Astrocyte (in vitro differentiated cells and primary cell): Measurements from ENCODE around the gene CDH26. TPM values are rescaled to one million over a fixed set of nuclear protein-coding genes. Genes with fewer than 3 reads are reported as not detected.
"Not testable (repeated sequence)": the region's sequence is repeated elsewhere in the genome, so short reads cannot be mapped to it uniquely, and the experiment has no call there.

ENCODE experiments used
- DNase-seq: peaks from one replicate; pipeline ENCODE4 v3.0.0-alpha.2; 2010; ENCODE audit warnings: low read depth
- FAIRE-seq: peaks from 2 replicates; lab custom pipeline; 2011; peaks lifted over from hg19 to GRCh38; lab: Jason Lieb, UNC
- H2AFZ ChIP-seq: 2 replicates; pipeline ENCODE4 v1.6.0; 2012; ENCODE audit warnings: low read depth, low read length, inconsistent platforms
- H3K27ac ChIP-seq: 2 replicates; pipeline ENCODE4 v1.5.1; 2011; ENCODE audit warnings: low read depth, low read length, inconsistent platforms
- H3K27me3 ChIP-seq: 2 replicates; pipeline ENCODE4 v1.6.0; 2011; ENCODE audit warnings: low read length, inconsistent platforms; ENCODE audit not compliant: insufficient read depth
- H3K36me3 ChIP-seq: 2 replicates; pipeline ENCODE4 v1.5.1; 2011; ENCODE audit warnings: low read length, inconsistent platforms; ENCODE audit not compliant: insufficient read depth
- H3K4me1 ChIP-seq: 2 replicates; pipeline ENCODE4 v1.5.1; 2011; ENCODE audit warnings: low read length, inconsistent platforms; ENCODE audit not compliant: insufficient read depth
- H3K4me2 ChIP-seq: 2 replicates; pipeline ENCODE4 v1.6.0; 2012; ENCODE audit warnings: low read length, inconsistent platforms
- H3K4me3 ChIP-seq: 2 replicates; pipeline ENCODE4 v1.5.1; 2011; ENCODE audit warnings: low read depth, mild to moderate bottlenecking, low read length, inconsistent platforms; ENCODE audit not compliant: insufficient read depth
- H3K79me2 ChIP-seq: 2 replicates; pipeline ENCODE4 v1.6.0; 2012; ENCODE audit warnings: mild to moderate bottlenecking, low read length, inconsistent platforms; ENCODE audit not compliant: insufficient read depth
- H3K9ac ChIP-seq: 2 replicates; pipeline ENCODE4 v1.6.0; 2012; ENCODE audit warnings: mild to moderate bottlenecking, low read length, inconsistent platforms
- H3K9me3 ChIP-seq: 2 replicates; pipeline ENCODE4 v1.5.1; 2012; ENCODE audit warnings: low read depth, mild to moderate bottlenecking, low read length, inconsistent platforms; ENCODE audit not compliant: insufficient read depth
- H4K20me1 ChIP-seq: 2 replicates; pipeline ENCODE4 v1.6.0; 2012; ENCODE audit warnings: low read length, inconsistent platforms; ENCODE audit not compliant: insufficient read depth
- H3K27ac Mint-ChIP-seq: one replicate; pipeline ENCODE4 v1.8.0; 2021; ENCODE audit warnings: mild to moderate bottlenecking, mixed read lengths; ENCODE audit not compliant: unreplicated experiment
- H3K27me3 Mint-ChIP-seq: one replicate; pipeline ENCODE4 v1.8.0; 2021; ENCODE audit warnings: low read depth, mixed read lengths; ENCODE audit not compliant: unreplicated experiment
- H3K36me3 Mint-ChIP-seq: one replicate; pipeline ENCODE4 v1.8.0; 2021; ENCODE audit warnings: low read depth, mixed read lengths; ENCODE audit not compliant: unreplicated experiment
- H3K4me1 Mint-ChIP-seq: one replicate; pipeline ENCODE4 v1.8.0; 2021; ENCODE audit warnings: low read depth, mixed read lengths; ENCODE audit not compliant: unreplicated experiment
- H3K4me3 Mint-ChIP-seq: one replicate; pipeline ENCODE4 v1.8.0; 2021; ENCODE audit warnings: mild to moderate bottlenecking, moderate library complexity, mixed read lengths; ENCODE audit not compliant: unreplicated experiment
- H3K9me3 Mint-ChIP-seq: one replicate; pipeline ENCODE4 v1.8.0; 2021; ENCODE audit warnings: mild to moderate bottlenecking, mixed read lengths; ENCODE audit not compliant: unreplicated experiment
- CTCF ChIP-seq: IDR thresholded peaks from 2 replicates; pipeline ENCODE4 v1.5.1; 2011; ENCODE audit warnings: low read depth, mild to moderate bottlenecking, inconsistent platforms, low read length, moderate library complexity; ENCODE audit not compliant: insufficient read depth
- EZH2 ChIP-seq: IDR thresholded peaks from 2 replicates; pipeline ENCODE4 v1.6.1; 2012; ENCODE audit warnings: mild to moderate bottlenecking, low read length, inconsistent platforms; ENCODE audit not compliant: insufficient read depth
- total RNA-seq: library from RNA; stranded (reverse); gene quantifications from 2 replicates; pipeline ENCODE4 v1.2.1, GENCODE V29; 2021

The CDH26 gene
- total RNA-seq, 1 donor from 2014 or later: 0.34 TPM

DNA sequence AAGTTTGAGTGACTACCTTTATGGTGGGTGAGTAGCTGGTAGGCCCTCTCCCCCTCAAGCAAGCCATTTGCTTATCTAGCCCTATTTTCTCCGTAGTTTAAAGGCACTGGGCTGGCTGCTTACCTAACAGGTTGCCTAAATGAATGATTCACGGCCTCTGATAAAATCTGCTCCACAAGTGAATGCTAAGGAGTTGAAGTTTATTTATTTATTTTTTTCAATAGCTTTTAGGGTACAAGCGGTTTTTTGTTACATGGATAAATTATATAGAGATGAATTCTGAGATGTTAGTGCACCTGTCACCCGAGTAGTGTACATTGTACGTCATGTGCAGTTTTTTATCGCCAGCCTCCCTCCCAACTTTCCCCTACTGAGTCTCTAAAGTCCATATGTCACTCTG lies 8.3 kb upstream of the CDH26 start:
- no peaks in the 10 kb centered on the region for H3K27me3 ChIP-seq
- no peaks in the 10 kb centered on the region for H3K4me1 ChIP-seq
- no peaks in the 10 kb centered on the region for H3K9me3 ChIP-seq
- no peaks in the 10 kb centered on the region for H3K36me3 Mint-ChIP-seq
- no peaks in the 10 kb centered on the region for H3K9me3 Mint-ChIP-seq
- H3K4me1 Mint-ChIP-seq: peaks cover 14% of the 10 kb centered on the region
- H3K4me2 ChIP-seq: no peak overlapping the region
- peaks cover under 1% of the 10 kb centered on the region for H3K27me3 Mint-ChIP-seq
- H4K20me1 ChIP-seq: no peaks in the 10 kb centered on the region
- DNase-seq: no peak
- H2AFZ ChIP-seq: no peak overlapping the region
- no peak overlapping the region for H3K27ac Mint-ChIP-seq
- no peak for FAIRE-seq
- H3K4me3 ChIP-seq: no peak overlapping the region
- no peak overlapping the region for H3K4me3 Mint-ChIP-seq
- no peaks in the 10 kb centered on the region for H3K36me3 ChIP-seq
- TF ChIP-seq CTCF (no peak), EZH2 (no peak)
- H3K79me2 ChIP-seq: no peaks in the 10 kb centered on the region
- H3K27ac ChIP-seq: no peak overlapping the region
- H3K9ac ChIP-seq: no peak overlapping the region

DNA sequence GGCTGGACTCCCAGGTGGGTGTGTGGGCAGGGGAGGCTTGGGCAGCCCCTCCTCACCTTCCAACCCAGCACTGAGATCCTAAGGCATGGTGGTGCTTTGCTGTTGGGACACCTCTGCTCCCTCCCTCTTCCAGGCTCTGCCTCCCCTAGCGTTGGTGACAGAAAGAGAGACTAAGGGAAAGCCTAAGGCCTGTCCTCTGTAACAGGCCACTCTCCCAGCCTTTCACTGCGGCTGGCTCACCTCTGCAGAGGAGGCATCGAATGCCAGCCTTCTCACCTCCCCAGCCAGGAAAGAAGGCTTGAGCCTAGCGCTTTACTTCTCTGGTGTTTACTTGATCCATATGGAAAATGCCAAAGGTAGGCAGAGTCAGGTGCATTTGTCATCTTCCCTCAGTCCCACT lies 3.5 kb upstream of the CDH26 start:
- no peaks in the 10 kb centered on the region for H4K20me1 ChIP-seq
- H3K4me2 ChIP-seq: no peak overlapping the region
- H3K9me3 Mint-ChIP-seq: no peaks in the 10 kb centered on the region
- H3K36me3 Mint-ChIP-seq: no peaks in the 10 kb centered on the region
- H3K79me2 ChIP-seq: no peaks in the 10 kb centered on the region
- H3K27ac ChIP-seq: no peak overlapping the region
- H3K9me3 ChIP-seq: no peaks in the 10 kb centered on the region
- no peaks in the 10 kb centered on the region for H3K4me1 ChIP-seq
- no peaks in the 10 kb centered on the region for H3K36me3 ChIP-seq
- H3K27me3 Mint-ChIP-seq: peaks cover 9% of the 10 kb centered on the region
- no peak for DNase-seq
- TF ChIP-seq EZH2 (no peak), CTCF (no peak)
- no peak overlapping the region for H2AFZ ChIP-seq
- no peak overlapping the region for H3K4me3 Mint-ChIP-seq
- H3K9ac ChIP-seq: no peak overlapping the region
- H3K27ac Mint-ChIP-seq: no peak overlapping the region
- H3K27me3 ChIP-seq: no peaks in the 10 kb centered on the region
- H3K4me1 Mint-ChIP-seq: no peaks in the 10 kb centered on the region
- no peak for FAIRE-seq
- no peak overlapping the region for H3K4me3 ChIP-seq

DNA sequence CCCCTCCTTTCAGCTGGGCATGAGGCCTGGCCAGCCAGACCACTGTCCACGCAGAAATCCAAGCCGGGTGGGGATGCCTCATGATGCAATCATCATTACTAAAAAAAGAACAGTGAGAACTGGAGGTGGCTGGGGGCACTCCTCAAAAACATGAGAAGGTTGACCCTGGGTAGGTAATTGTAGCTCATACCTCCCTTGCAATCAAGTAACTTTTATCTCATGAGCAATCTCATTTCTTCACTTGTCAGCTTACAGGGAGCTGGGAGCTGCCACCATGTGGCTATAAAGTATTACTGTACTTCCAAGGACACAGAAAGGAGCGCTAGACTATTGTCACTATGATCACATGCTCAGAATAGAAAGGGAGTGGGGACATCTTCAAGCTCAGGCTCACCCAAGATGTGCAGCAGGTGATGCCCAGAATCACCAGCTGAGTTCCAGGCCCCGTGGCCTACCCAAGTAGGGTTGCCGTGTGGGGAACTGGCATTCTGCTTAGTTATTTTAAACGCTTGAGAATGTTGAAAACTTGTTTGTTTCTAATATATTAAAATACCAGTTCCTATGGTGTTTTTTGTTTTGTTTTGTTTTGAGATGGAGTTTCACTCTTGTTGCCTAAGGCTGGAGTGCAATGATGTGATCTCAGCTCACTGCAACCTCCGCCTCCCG lies 3.0 kb upstream of the CDH26 start:
- FAIRE-seq (no peak), DNase-seq (no peak)
- H3K4me3 Mint-ChIP-seq: no peak overlapping the region
- Histone ChIP-seq H3K4me3 (no peak overlapping the region), H3K4me2 (no peak overlapping the region), H4K20me1 (no peaks in the 10 kb centered on the region), H3K27me3 (no peaks in the 10 kb centered on the region), H3K9ac (no peak overlapping the region), H3K79me2 (no peaks in the 10 kb centered on the region), H3K9me3 (no peaks in the 10 kb centered on the region), H3K4me1 (no peaks in the 10 kb centered on the region), H3K36me3 (no peaks in the 10 kb centered on the region), H3K27ac (no peak overlapping the region), H2AFZ (no peak overlapping the region)
- TF ChIP-seq EZH2: no peak
- no peak for TF ChIP-seq CTCF
- peaks cover 10% of the 10 kb centered on the region for H3K27me3 Mint-ChIP-seq
- H3K9me3 Mint-ChIP-seq: no peaks in the 10 kb centered on the region
- H3K27ac Mint-ChIP-seq: no peak overlapping the region
- H3K36me3 Mint-ChIP-seq: no peaks in the 10 kb centered on the region
- H3K4me1 Mint-ChIP-seq: no peaks in the 10 kb centered on the region

GRCh38 chr20:59957568-59957967 lies 655 bp upstream of the CDH26 start:
- peaks cover 10% of the 10 kb centered on the region for H3K27me3 Mint-ChIP-seq
- H3K36me3 Mint-ChIP-seq, FAIRE-seq, H3K4me1 ChIP-seq, H3K27ac Mint-ChIP-seq, H3K4me1 Mint-ChIP-seq, H3K79me2 ChIP-seq, H4K20me1 ChIP-seq, H2AFZ ChIP-seq, H3K27me3 ChIP-seq, H3K9ac ChIP-seq, DNase-seq, H3K4me3 Mint-ChIP-seq, H3K4me2 ChIP-seq, H3K9me3 Mint-ChIP-seq, H3K4me3 ChIP-seq, H3K9me3 ChIP-seq, H3K36me3 ChIP-seq, H3K27ac ChIP-seq: not testable (repeated sequence)
